Measurements from ENCODE around the gene MRM2.

MRM2 gene

DNA sequence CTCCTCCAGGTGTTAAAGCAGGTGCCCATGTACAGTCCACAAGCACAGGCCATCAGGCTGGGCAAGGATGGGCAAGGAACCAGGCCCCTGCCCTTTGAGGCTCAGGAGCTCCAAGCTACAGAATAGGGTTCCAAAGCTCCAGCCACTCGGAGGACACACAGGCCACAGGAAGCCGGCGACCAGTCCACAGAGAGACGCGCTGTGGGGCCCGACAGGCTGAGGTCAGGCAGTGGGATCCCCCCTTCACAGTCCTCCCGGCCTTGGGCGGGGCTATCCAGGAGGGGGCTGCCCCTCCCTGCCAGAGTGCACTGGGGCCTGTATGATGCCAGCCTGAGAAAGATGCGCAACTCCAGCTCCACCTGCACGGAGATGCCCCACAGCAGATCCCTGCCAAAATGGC, 43.2 kb downstream of the MRM2 start:
- DNase-seq (ENCODE audit: low read depth): no peak
- H3K4me3 ChIP-seq (ENCODE audit: control insufficient read depth, low read depth, low read length): no peak overlapping the region
- TF ChIP-seq, protein P1, sequence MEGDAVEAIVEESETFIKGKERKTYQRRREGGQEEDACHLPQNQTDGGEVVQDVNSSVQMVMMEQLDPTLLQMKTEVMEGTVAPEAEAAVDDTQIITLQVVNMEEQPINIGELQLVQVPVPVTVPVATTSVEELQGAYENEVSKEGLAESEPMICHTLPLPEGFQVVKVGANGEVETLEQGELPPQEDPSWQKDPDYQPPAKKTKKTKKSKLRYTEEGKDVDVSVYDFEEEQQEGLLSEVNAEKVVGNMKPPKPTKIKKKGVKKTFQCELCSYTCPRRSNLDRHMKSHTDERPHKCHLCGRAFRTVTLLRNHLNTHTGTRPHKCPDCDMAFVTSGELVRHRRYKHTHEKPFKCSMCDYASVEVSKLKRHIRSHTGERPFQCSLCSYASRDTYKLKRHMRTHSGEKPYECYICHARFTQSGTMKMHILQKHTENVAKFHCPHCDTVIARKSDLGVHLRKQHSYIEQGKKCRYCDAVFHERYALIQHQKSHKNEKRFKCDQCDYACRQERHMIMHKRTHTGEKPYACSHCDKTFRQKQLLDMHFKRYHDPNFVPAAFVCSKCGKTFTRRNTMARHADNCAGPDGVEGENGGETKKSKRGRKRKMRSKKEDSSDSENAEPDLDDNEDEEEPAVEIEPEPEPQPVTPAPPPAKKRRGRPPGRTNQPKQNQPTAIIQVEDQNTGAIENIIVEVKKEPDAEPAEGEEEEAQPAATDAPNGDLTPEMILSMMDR (conservative IDR thresholded peaks at IDR 0.05; ENCODE audit: control insufficient read depth, insufficient read depth, low read depth, low read length): no peak

DNA sequence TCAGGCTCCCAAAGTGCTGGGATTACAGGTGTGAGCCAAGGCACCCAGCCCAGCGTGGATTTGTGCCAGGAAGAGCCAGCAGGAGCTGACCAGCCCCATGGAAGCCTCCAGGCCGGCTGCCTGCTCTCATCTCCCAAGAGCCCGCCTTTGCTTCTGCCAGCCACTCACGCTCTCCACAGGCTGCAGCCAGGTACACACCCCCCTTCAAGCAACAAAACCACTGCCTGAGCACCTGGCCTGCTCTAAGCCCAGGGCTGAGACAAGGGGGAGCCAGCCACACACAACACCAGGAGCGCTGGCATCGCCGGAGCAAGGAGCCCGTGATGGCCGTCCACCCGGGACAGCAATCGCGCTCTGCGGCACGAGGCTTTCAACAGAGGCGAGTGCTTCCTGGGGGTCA, 43.8 kb downstream of the MRM2 start:
- no peak for DNase-seq (ENCODE audit: low read depth)
- no peak overlapping the region for H3K4me3 ChIP-seq (ENCODE audit: control insufficient read depth, low read depth, low read length)
- TF ChIP-seq, protein P1 (conservative IDR thresholded peaks at IDR 0.05; ENCODE audit: control insufficient read depth, insufficient read depth, low read depth, low read length): no peak

GRCh38 chr7:2197436-2198155, 44.4 kb downstream of the MRM2 start:
- H3K4me3 ChIP-seq (ENCODE audit: control insufficient read depth, low read depth, low read length): no peak overlapping the region
- no peak for DNase-seq (ENCODE audit: low read depth)
- TF ChIP-seq, protein P1 (conservative IDR thresholded peaks at IDR 0.05; ENCODE audit: control insufficient read depth, insufficient read depth, low read depth, low read length): no peak

- TF ChIP-seq, protein P1 (conservative IDR thresholded peaks at IDR 0.05; ENCODE audit: control insufficient read depth, insufficient read depth, low read depth, low read length): no peak
- no peak overlapping the region for H3K4me3 ChIP-seq (ENCODE audit: control insufficient read depth, low read depth, low read length)
- no peak for DNase-seq (ENCODE audit: low read depth)
These were observed 45.3 kb downstream of the MRM2 start for GRCh38 chr7:2196381-2197378.

DNA sequence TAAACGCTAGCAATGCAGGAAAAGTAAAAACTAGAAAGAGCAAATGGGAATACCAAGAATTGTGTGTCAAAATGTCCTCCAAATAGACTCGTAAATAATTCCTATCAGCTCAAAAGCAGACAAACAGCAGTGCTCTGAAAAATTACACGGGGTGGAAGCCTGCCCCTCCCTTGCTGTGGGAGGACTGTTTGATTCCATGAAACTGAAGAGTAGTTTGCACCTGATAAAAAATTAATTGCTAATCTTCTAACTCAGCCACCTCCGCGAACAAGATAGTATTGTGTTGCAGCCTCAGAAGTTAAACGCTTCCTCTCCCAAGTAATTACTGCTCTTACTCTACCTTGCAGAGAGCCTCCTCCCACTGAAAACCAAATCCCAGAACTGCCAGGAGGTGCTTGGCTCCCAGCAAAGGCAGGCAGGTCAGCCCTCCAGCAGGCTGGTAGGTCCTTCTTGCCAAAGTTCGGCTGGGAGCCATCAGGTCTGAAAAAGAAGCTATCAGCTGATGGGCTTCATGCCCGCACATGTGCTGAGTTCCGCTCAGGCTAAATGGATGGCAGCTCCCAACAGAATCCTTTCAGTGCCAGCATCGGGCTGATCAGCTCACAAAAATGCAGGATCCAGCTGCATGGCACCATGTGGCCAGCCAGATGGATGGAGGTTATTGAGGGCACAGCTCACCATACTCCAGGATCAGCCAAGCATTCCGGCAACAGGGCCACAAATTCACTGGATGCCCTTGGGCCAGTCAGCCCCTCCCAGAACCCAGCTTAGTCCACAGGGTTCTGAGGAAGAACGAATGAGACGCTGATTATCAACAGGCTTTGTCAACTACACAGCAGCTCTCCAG, 46.4 kb downstream of the MRM2 start:
- TF ChIP-seq, protein P1 (conservative IDR thresholded peaks at IDR 0.05; ENCODE audit: control insufficient read depth, insufficient read depth, low read depth, low read length): no peak
- no peak for DNase-seq (ENCODE audit: low read depth)
- H3K4me3 ChIP-seq (ENCODE audit: control insufficient read depth, low read depth, low read length): no peak overlapping the region
